ENCODE results near the gene CD6. TPM values are rescaled to one million over a fixed set of nuclear protein-coding genes. Genes with fewer than 3 reads are reported as not detected.
A peak's percentile ranks its signal among the peaks of the same experiment; 100 is the strongest.

The CD6 gene
- total RNA-seq, 1 donor from 2014 or later = 0.87 TPM

- DNase-seq (ENCODE audit: low spot score) = no peak
Observed at GRCh38 chr11:60934790-60935605, 36.5 kb upstream of the CD6 start.

GRCh38 chr11:60935676-60936442 lies 35.6 kb upstream of the CD6 start:
- no peak for DNase-seq (ENCODE audit: low spot score)

- DNase-seq (ENCODE audit: low spot score) = no peak
Observed at GRCh38 chr11:60936467-60937143, 34.9 kb upstream of the CD6 start.

- DNase-seq (ENCODE audit: low spot score) = no peak
Observed at GRCh38 chr11:60937144-60937527, 34.3 kb upstream of the CD6 start.

GRCh38 chr11:60937811-60938210 lies 33.7 kb upstream of the CD6 start:
- DNase-seq (ENCODE audit: low spot score) = no peak

GRCh38 chr11:60938500-60938899 lies 33.0 kb upstream of the CD6 start:
- no peak for DNase-seq (ENCODE audit: low spot score)

GRCh38 chr11:60939301-60939700 lies 32.2 kb upstream of the CD6 start:
- DNase-seq (ENCODE audit: low spot score) = no peak

GRCh38 chr11:60939855-60940254 lies 31.6 kb upstream of the CD6 start:
- no peak for DNase-seq (ENCODE audit: low spot score)

- DNase-seq (ENCODE audit: low spot score) = no peak
Observed at GRCh38 chr11:60941371-60942119, 29.9 kb upstream of the CD6 start.

GRCh38 chr11:60942219-60942618 lies 29.3 kb upstream of the CD6 start:
- DNase-seq (ENCODE audit: low spot score) = no peak

GRCh38 chr11:60942970-60943565 lies 28.4 kb upstream of the CD6 start:
- no peak for DNase-seq (ENCODE audit: low spot score)

- no peak for DNase-seq (ENCODE audit: low spot score)
Observed at GRCh38 chr11:60944490-60945294, 26.8 kb upstream of the CD6 start.

- no peak for DNase-seq (ENCODE audit: low spot score)
Observed at GRCh38 chr11:60945295-60945667, 26.2 kb upstream of the CD6 start.

- no peak for DNase-seq (ENCODE audit: low spot score)
Observed at GRCh38 chr11:60946601-60947264, 24.7 kb upstream of the CD6 start.

- no peak for DNase-seq (ENCODE audit: low spot score)
Observed at GRCh38 chr11:60947700-60948099, 23.8 kb upstream of the CD6 start.

- no peak for DNase-seq (ENCODE audit: low spot score)
Observed at GRCh38 chr11:60948250-60948649, 23.2 kb upstream of the CD6 start.

GRCh38 chr11:60950024-60950423 lies 21.5 kb upstream of the CD6 start:
- no peak for DNase-seq (ENCODE audit: low spot score)

- DNase-seq (ENCODE audit: low spot score) = peak; percentile 90
Observed at GRCh38 chr11:60950933-60951605, 20.4 kb upstream of the CD6 start.

GRCh38 chr11:60951606-60951903 lies 19.9 kb upstream of the CD6 start:
- no peak for DNase-seq (ENCODE audit: low spot score)
